Activated CD8-positive, alpha-beta memory T cell treated with anti-CD3 and anti-CD28 coated beads, Interleukin-2, amount 50 U/mL, for 24 hours (primary cell): ENCODE data around the gene SHB.
A peak's percentile ranks its signal among the peaks of the same experiment; 100 is the strongest.

Experiments used
- DNase-seq: peaks from one replicate; pipeline ENCODE4 v3.0.0-alpha.2; 2020; ENCODE audit errors: extremely low read depth

SHB gene

DNA sequence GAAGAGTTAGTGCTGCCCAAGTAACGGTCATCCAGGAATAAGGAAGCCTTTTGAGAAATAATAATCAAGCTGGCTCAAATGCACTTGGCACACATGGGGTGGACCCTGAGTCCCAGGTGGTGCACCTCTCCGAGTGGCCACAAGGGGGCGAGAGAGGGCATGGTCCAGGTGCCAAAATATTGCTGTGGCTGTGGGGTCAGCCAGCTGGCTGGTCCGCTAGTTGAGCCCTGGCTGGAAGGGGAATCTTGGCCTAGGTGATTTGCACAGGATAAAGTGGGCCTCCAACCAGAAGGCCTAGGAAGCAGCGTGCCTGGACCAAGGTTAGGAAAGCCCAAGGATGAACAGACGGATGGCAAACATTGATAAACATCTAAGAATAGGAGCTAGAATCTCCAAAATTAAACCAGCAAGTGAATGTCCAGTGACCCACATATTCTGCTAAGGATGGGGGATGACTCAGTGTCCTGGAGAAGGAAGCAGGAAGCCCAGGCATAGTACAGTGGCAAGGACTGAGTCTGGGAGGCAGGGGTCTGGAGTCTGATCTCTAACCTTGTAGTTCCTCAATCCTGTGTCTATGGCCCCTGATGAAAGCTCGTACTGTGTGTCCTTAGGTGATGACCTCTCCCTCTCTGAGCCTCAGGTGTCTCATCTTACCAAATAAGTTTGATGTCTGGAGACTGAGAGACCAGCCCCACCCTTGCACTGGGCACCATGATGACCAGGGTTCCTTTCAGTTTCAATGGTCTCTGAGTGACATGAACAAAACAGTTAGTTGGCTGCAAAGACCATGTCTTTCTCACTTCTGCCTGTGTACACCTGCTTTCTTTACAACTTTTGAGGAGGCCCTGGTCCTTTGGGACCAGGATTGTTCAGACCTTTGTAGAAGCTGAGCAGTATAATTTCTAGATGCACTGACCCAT is 19.2 kb upstream of the SHB start:
- DNase-seq: peak; percentile 28

DNA sequence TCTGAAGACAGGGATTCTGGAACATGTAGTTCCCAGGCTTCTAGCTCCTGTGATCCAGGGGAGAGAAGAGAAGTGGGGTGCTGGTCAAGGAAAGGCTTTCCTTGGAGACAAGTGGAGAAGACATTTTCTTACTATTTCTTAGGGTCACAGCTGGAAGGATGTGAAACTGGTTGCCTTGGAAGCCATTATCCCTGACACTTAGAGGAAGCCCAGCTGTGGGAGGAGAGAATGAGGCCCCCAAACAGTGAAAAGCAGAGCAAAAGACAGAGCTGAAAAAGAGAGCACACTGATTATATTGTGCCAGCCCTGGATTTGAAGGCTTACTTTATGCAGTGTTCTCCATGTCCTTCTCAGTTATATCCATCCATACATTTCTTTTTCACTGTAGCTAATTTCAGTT is 17.5 kb upstream of the SHB start:
- no peak for DNase-seq

DNA sequence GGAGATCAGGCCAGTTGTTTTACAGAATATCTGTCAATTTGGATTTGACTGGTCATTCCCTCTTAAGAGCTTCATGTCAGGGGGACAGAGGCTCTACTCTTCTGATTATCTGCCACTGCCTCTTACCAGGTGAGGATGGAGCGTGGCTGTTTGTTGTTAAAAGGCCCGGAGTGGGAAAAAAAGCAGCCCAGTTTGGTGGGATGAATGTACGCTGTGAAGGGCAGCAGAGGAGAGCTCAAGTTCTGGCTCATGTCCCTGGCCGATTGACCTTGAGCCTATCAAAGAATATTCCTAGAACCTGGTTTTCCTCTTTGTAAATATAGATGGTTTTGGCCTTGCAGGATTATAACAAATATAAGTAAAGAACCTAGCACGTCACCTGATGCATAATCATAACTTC is 16.3 kb upstream of the SHB start:
- no peak for DNase-seq

DNA sequence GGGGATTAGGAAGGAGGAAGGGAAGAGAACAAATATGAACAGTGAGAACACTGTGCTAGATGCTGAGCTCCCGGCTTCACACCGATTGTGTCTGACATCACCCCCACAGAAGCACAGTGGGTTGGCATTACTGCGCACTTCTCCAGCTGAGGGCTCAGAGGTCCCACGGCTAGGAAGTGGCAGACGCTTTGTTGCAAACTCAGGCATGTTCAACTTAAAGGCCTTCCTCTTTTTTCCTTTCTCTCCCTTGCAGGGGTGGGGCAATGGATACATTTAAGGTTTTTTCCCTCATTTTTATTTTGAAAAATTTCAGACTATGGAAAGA is 15.5 kb upstream of the SHB start:
- no peak for DNase-seq

DNA sequence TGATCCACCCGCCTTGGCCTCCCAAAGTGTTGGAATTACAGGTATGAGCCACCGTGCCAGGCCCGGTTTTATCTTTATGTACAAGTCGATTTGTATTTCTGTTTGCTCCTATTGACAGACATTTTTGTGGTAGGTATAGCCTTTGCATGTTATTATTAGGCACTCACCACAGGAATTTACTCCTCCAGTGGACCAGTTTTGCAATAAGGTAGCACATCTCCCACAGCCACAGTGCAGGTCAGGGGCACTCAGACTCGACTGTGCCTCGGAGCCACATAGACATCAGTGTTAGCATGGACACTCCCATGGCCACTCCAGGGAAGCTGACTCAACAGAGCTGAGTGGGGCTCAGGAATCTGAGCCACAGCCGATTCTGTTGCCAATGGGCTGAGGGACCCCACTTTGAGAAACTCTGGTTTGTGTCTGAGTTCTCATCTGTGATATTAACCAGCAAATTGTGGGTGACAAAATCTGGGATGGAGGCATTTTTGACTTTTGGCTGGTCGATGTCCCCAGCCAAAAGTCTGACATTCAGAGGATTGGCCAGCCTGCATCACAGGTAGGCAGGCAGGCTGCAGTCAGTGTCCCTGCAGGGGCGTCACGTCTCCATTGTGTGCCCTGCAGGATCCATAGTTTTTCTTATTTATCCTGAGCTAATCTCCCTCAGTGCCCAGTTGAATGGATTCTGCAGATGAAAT is 15.0 kb upstream of the SHB start:
- DNase-seq: no peak

DNA sequence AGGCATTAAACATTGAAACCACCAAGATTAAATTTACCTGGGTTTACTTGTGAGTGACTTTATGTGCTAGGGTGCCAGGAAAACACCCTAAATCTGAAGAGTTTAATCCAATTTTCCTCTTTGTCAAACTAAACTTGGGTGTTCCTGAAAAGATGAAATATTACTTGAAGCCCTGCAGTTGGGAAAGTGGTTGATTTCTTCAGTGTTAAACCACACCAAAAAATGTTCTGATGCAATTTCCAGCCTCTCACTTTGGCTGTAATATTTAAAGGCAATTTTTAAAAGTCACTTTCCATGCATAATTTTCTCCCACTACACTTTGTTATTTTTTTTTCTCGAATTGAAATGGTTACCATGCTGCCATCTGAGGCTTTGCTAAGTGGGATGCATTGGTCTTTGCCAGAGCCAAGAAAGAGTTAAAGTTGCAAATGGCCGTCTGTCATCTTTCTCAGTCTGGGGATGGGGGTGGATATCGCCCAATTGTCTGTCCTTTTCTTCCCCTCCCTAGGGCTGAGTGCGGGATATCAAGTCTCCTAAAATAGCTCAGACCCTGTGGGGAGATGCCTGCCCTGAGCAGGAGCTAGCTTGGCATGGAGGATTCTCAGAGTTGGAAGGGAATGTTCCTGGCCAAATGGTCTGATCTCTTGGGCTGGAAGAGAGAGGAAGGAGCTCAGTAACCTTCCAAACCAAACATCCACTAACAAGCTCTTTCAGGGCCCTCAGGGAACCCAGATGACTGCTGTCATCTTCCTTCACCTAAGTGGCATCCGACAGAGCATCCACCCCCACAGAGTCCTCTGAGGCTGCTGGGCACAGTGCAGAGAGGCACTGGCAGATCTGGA is 13.6 kb upstream of the SHB start:
- DNase-seq: no peak

DNA sequence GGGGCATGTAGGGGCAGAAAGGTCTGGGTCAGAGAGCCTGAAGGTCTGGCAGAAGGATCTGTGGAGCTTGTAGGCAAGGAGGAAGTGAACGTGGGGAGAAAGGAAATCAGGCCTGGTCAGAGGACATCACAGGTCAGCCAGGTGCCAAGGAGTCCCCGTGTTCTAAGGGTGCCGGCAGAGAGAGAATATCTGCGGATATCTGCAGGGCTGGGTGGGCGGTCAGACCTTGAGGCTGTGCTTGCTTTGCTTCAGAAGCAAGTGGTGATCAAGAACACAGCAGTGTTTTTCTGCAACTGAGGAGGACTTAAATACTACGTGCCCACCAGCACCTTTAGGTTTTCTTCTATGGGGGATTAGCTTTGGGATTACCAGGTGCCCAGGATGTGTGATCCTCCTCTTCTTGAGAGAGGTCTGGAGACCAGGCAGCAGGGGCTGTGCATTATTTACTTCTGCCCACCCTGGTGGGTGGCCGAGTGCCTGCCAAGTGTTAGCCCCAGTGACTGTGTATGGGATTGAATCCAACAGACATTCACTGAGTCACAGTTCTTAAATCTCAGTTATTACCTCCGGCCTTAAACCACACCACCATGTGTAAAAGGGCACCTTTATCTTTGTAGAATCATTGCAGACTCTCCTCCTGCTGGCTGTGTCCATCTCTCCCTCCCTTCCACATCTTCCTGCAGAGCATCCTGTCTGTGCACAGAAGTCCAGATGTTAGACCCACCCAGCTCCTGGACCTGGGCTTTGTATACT is 12.5 kb upstream of the SHB start:
- DNase-seq: no peak

DNA sequence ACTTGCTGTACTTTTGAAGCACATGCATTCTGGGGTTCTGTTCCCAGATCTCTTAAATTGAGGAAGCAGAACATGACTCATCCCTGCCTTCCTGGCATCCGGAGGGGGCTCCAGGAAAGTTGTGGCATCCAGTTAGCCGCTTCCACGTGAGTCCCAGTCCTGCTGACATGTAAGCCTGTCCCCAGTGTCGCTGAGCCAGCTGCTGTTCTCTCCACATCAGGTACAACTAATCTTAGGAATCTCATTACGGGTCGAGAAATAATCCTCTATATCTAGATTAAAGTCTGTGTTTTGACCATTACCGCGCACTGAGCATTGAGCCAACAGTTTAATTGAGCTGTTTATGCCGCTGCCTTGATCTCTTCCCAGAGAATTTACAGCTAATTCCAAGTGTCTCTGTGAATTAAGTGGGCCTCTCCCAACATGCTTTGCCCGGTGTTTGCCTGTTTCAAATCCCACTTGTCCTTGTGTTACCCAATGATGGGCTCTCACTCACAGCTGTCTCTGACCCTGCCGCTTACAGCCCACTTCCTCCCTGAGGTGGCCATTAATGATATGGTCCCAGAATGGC is 10.5 kb upstream of the SHB start:
- no peak for DNase-seq

DNA sequence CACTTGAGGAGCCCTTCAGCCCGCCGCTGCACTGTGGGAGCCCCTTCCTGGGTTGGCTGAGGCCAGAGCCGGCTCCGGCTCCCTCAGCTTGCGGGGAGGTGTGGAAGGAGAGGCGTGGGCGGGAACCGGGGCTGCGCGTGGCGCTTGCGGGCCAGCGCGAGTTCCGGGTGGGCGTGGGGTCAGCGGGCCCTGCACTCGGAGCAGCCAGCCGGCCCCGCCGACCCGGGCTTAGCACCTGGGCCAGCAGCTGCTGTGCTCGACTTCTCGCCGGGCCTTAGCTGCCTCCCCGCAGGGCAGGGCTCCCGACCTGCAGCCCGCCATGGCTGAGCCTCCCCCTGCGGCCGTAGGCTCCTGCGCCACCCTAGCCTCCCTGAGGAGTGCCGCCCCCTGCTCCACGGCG is 6.2 kb upstream of the SHB start:
- DNase-seq: no peak

DNA sequence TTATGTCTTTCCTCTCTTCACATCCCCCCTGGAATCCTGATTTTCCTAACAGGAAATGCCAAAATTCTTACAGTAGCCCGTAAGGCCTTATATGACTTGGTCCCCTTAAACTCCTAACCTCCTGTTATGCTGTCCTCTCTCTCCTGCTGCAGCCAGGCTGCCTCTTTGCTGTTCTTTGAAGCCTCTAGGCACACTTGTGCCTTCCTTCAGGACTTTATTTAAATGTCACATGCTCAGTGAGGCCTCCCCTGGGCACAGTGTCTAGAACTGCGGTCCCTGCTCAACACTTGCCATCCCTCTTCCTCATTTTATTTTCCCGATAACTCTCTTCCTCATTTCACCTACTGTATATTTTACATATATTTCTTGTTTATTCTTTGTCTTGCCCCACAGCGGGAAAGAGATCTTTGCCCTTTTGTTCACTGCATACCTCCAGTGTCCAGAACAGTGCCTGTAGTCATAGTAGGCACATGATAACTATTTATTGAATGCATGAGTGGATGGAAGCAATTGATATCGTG is 5.5 kb upstream of the SHB start:
- no peak for DNase-seq

DNA sequence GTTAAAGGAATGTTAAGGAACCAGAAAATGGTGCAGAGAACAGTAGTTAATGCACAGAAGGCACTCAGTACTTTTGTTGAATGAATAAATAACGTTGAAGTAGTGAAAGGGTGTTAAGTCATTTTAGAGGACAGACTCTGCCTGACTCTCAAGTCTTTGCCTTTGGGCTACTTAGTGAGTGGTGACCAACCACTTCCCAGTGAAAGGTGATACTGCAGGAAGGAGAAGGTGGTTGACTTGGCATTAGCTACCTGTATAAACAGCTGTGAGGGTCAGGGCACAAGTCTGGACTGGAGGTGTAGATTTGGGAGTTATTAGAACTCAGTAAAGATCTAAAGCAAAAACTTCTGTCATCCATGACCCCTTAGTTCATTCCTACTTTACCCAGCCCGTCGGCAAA is 4.9 kb upstream of the SHB start:
- DNase-seq: no peak

DNA sequence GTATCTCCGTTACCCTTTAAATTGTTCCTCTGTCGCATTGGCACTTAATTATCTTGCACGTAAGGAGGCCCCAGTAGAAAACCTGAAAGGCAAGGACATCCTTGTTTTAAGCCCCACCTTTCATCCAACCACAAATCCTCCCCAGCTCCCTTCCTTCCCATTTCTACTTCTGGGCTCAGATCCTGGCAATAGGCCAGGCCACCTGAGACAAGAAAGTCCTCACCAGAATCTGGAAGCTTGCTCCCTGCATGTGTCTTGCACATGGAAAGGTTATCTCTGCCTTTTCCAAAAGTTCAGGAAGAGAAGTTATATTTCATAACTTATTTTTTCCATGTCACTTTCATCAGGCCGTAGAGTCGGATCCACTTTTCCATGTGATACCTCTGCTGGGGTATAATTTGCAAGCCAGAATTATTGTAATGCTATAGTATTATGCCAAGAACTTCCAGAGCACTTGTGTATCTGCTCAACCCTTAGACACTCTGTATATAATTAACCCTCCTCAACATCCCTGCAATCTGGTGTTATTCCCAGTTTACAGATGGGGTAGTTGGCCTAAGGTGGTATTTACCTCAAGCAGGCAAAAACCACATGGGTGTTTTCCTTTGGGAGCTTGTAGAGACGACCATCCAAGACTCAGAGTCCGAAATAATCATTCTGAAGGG is 2.6 kb upstream of the SHB start:
- DNase-seq: no peak

DNA sequence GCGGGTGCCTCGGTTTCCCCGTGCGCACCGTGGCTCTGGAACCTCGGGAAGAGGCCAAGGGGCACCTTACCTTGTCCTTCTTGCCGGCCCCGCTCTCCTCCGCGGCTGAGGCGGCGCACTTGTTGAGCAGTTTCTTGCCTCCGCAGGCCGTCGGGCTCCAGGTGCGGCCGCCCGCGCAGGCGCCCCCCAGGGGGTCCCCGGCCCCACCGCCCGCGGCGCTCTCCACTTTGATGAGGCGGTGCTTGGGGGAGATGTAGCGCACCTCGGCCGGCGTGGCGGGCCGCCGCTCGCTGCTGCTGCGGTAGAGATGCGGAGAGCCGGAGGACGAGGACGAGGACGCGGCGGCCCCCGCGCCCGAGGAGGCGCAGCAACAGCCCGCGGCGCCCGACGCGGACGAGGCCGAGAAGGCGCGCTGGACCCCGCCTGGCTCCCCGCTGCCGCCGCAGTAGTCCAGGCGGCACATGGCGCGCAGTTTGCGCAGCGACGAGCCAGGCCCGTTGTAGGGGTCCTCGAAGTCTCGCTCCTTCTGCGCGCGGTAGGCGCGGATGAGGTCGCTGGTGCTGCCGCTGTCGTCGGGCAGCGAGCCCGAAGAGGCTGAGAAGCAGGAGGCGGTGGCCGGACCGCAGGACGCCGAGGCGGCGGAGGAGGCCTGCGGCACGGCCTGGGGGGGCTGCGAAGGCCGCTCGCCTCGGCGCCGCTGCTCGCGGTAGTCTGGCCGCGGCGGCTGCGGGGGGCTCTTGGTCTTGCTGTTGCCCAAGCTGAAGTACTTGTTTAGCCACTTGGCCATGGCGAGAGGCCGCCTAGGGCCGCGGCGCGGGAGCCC is 957 bp downstream of the SHB start:
- no peak for DNase-seq

DNA sequence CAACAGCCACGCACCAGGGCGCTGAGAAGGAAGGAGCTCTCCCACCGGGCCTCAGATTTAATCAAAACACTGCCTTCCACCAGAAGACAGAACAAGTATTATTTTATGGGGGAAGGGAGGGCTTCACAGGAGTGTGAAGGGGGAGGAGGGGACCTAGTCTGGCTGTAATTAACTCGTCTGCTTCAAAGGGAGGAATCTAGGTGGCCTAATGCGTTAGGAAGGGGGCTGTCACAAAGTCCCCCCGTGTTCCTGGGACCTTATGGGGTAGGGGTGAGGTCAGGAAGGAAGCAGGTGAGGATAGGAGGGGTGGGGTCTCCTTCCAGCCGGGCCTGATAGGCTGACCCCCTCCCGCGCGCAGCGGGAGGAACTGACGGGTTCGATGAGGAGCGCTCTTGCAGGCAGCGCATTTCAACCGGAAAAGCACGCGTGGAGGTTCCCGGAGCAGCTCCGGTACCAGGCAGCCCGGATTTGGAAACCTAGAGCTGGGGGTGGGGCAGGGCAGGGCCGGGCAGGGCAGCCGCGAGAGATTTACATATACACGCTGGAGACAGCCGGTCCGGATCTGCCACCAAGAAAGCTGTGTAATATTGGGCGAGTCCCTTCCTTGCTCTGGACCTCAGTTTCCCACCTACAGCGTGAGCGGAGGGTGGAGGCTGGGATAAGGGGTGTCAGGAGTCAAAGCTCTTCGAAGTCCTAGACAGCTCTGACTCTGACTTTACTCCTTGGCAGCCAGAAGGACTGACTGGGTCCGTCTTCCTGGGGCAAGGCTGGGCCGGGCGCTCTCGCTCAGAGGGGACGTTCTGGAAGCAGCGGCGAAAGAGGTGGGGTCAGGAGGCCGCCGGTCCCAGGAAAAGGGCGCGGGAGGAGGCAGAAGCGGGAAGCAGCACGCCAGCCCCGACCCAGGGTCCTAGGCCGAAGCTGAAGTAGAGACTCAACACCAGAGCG is 1.8 kb downstream of the SHB start:
- no peak for DNase-seq

DNA sequence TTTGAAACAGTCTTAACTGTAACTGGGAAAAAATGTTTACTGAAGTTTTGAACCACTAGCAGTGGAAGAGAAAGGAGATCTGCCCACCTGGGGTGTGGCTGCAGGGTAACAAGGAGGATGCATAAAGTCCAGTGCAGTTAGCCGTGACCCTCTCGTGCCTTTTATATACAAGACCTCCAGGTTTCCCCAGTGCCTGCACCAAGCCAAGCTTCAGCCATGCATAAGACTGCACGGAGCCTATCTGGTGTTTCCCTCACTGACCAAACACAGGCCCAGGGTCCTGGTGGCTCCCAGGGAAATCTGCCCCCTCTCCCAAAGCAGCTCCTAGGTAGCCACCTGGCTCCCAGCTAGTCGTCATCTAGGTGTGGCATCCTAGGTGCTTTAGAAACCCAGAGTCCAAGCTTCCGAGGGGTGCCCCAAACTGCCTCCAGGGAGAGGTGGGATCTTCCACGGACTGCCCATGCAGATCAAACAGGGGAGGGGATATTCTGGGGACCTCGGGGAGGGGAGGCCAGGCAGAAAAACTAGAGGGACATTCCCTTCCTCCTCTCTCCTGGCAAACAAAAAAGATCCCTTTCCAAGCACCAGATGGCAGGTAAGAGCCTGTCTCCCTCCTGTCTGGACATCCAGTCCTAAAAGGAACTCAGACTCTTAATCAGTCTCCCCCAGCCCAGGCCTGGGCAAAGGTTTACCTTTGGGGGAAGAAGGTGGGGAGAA is 2.7 kb downstream of the SHB start:
- no peak for DNase-seq

DNA sequence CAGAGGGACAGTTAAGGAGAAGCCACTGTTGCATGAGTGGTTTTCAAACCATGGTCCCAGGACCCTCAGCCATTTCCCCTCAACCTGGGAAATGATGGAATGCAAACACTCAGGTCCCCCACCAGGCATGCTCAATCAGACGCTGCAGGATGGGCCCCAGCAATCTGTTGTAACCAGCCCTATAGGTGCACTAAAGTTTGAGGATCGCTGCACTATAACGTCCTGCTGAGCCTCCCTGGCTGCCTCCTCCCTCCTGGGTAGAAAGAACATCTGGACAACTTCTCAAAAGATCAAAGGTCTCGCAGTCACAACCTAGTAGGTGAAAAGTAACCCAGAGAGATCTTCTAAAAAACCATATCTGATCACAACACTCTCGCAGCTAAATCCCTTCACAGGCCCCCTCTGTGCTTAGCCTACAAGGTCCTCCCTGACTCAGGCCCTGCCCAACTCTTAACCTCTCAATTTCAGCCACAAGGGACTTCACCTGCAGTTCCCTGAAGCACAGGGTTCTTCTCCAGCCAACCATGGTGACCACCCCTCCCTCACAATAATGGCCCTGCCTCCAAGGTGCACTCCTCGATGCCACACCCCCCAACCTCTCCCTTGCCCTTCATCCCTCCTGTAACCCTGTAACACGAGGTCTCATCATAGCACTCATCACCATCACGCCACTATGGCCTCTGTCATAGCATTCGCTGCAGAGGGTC is 3.5 kb downstream of the SHB start:
- no peak for DNase-seq

DNA sequence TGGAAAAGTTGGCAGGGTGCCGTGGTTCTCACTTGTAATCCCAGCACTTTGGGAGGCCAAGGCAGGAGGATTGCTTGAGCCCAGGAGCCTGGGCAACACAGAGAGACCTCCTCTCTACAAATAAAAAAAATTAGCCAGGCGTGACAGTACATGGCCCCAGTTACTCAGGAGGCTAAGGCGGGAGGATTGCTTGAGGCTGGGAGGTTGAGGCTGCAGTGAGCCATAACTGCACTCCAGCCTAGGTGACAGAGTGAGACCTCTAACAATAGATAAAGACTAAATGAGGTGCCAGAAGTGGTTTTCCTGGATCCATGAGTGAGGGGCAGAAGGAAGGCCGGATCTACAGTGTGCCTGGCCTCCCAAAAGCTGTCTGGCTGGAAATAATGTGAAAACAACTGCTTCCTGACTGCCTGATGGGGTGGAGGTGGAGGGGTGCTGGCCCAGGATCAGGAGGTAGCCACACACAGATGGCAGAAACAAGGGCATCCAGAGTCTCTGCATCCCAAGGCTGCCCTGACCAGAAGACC is 4.1 kb downstream of the SHB start:
- no peak for DNase-seq
